NCI-H1694 (cell line): ENCODE results near the gene MPC2.
"Not testable (repeated sequence)": the region's sequence is repeated elsewhere in the genome, so short reads cannot be mapped to it uniquely, and the experiment has no call there.

Experiments used
- DNase-seq: peaks from one replicate; lab custom pipeline; 2025; lab: John Stamatoyannopoulos, UW

The MPC2 gene

GRCh38 chr1:167904652-167905130, 32.2 kb downstream of the MPC2 start:
- DNase-seq = no peak

- no peak for DNase-seq
These were observed 36.0 kb downstream of the MPC2 start for GRCh38 chr1:167900907-167901306.

- no peak for DNase-seq
These were observed 37.6 kb downstream of the MPC2 start for GRCh38 chr1:167899253-167899681.

GRCh38 chr1:167898578-167899222, 38.2 kb downstream of the MPC2 start:
- DNase-seq = no peak

GRCh38 chr1:167893798-167894197, 43.1 kb downstream of the MPC2 start:
- DNase-seq = no peak

GRCh38 chr1:167890400-167890799, 46.5 kb downstream of the MPC2 start:
- no peak for DNase-seq

GRCh38 chr1:167887187-167887586, 49.7 kb downstream of the MPC2 start:
- not testable (repeated sequence) for DNase-seq

GRCh38 chr1:167882376-167882775, 54.5 kb downstream of the MPC2 start:
- DNase-seq = no peak

- DNase-seq = no peak
These were observed 55.1 kb downstream of the MPC2 start for GRCh38 chr1:167881786-167882185.

- no peak for DNase-seq
These were observed 55.8 kb downstream of the MPC2 start for GRCh38 chr1:167881069-167881468.

- DNase-seq = no peak
These were observed 56.3 kb downstream of the MPC2 start for GRCh38 chr1:167880580-167881021.

- DNase-seq = no peak
These were observed 57.4 kb downstream of the MPC2 start for GRCh38 chr1:167879508-167879907.

- no peak for DNase-seq
These were observed 58.3 kb downstream of the MPC2 start for GRCh38 chr1:167878372-167879160.

- no peak for DNase-seq
These were observed 60.2 kb downstream of the MPC2 start for GRCh38 chr1:167876597-167877175.

GRCh38 chr1:167871331-167871730, 65.5 kb downstream of the MPC2 start:
- no peak for DNase-seq

- DNase-seq = not testable (repeated sequence)
These were observed 67.5 kb downstream of the MPC2 start for GRCh38 chr1:167869157-167870001.

GRCh38 chr1:167866739-167867414, 70.0 kb downstream of the MPC2 start:
- not testable (repeated sequence) for DNase-seq
